Skin epidermis (tissue), 12 donors: Measurements from ENCODE around the gene STAG1.
"Not testable (repeated sequence)": the region's sequence is repeated elsewhere in the genome, so short reads cannot be mapped to it uniquely, and the experiment has no call there.

Experiments used
- H3K27ac ChIP-seq, 21 experiments: fragments of 200-600 bp; sonication (generic) in 11 of 21; one replicate each; pipeline ENCODE4 v1.5.0; 2020; ENCODE audit warnings: mild to moderate bottlenecking in 3 of 21, inconsistent platforms in 2 of 21, moderate library complexity in 2 of 21
- H3K4me3 ChIP-seq, 7 experiments: fragments of 200-600 bp; sonication (generic) in 2 of 7; one replicate each; pipeline ENCODE4 v1.5.0; 2020; ENCODE audit warnings: inconsistent platforms in 2 of 7, mild to moderate bottlenecking in 2 of 7, moderate library complexity in 1 of 7

STAG1 gene

DNA sequence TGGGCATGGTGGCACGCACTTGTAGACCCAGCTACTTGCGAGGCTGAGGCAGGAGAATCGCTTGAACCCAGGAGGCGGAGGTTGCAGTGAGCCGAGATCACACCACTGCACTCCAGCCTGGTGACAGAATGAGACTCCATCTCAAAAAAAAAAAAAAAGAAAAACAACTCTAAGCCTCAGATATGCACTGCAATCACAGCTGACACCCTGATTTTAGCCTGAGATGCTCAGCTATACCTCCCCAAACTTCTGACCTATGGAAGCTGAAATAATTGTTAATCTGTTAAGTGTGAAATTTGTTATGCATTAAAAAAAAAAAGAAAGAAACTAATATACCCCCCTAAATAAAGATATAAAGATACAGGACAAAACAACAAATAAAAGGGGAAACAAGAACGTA, 2.6 kb downstream of the STAG1 start:
- peak overlapping the region in 14 of 21 experiments; percentile 18 to 100 (median 99) for H3K27ac ChIP-seq
- H3K4me3 ChIP-seq = not testable (repeated sequence)

DNA sequence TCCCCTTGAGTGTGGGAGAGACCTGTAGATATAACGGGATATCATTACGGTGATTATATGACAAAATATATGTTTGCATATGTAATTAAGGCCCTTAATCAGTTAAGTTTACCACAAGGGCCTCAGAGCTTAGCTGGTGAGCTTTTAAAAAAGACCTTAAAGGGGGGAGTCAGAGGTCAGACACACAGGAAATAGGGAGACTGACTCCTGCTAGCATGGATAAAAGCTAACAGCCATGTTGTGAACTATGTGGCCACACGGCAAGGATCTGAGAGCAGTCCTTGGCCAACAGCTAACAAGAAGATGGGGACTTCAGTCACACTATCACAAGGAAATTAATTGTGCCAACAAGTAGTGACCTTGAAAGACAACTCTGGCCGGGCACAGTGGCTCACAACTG, 3.1 kb downstream of the STAG1 start:
- Histone ChIP-seq H3K4me3 (no peak overlapping the region), H3K27ac (peak overlapping the region in 9 of 21 experiments; percentile 13 to 100 (median 46))

DNA sequence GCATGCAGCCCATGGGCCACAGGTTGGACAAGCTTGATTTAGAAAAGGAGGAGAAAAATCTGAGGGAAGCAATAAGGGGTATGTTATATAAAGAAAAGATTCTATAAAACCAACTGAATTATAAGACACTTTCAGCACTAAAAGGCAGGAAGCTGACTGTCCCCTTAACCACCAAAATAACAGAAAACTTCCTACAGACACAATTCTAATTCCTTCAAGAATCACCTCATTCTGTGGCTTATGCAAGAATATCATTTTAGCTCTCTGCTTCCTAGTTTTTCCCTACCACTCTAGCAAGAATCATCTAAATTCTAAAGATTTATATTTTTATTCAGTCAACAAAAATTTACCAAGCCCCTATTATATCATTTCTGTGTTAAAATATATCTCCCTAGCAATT, 6.3 kb downstream of the STAG1 start:
- no peak overlapping the region for H3K4me3 ChIP-seq
- H3K27ac ChIP-seq = no peak overlapping the region

DNA sequence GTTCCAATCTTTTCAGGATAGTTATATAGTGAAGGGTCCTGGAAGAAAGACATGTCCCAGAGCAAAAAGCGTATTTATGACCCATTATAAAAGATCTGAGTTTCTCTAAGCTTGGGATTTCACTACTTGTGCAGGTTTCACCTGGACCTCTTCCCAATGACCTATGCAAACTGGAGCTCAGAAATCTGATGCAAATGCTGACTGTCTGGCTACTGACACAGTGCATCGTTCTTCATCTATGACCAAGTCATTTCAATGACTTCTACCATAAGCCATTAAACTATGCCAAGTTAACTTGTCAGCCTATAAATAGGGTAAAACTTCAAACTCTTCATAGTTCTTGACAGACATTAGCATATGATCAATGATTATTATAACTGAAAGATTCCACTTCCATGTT, 11.1 kb downstream of the STAG1 start:
- H3K27ac ChIP-seq = no peak overlapping the region
- no peak overlapping the region for H3K4me3 ChIP-seq

DNA sequence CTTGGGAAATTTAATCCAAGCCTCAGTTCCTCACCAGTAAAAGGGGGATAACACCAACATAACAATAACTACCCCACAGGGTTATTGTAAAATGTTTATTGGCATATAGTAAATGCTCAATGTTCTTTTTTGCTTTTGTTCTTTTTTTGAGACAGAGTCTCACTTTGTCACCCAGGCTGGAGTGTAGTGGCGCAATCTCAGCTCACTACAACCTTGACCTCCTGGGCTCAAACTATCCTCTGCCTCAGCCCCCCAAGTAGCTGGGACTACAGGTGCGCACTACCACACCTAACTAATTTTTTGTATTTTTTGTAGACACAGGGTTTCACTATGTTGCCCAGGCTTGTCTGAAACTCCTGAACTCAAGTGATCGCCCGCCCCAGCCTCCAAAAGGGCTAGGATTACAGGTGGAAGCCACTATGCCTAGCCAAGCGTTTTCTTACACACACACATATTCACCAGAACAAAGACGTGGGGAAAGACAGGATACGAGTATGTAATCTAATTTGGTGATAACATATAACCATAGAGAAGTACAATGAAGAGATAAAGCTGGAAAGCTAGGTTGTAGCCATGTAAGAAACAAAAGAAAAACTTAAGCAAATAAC, 11.7 kb downstream of the STAG1 start:
- H3K27ac ChIP-seq = no peak overlapping the region
- no peak overlapping the region for H3K4me3 ChIP-seq

DNA sequence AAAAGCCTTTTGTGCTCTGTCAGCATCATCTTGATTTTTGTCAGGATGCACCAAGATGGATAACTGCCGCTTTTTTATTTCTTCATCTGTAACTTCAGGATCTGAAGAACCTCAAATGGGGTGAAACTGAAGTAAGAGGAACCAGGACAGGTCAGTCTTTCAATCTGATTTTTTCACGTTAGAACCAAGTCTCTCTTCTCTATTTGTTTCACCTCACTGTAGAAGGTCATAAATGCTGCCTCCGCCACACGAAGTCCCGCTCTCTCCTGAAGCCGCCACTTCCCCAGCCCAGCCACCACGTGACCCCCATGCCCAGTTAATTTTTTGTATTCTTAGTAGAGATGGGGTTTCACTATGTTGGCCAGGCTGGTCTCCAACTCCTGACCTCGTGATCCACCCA, 15.2 kb downstream of the STAG1 start:
- not testable (repeated sequence) for H3K27ac ChIP-seq, H3K4me3 ChIP-seq

DNA sequence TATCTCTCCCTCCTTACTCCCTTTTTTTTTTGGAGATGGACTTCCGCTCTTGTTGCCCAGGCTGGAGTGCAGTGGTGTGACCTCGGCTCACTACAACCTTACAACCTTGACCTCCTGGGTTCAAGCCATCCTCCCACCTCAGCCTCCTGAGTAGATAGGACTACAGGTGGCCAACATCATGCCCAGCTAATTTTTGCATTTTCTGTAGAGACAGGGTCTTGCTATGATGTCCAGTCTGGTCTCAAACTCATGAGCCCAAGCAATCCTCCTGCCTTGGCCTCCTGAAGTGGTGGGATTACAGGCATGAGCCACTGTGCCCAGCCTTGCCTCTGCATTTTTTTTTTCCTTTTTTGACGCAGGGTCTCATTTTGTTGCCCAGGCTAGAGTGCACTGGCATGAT, 17.1 kb downstream of the STAG1 start:
- H3K27ac ChIP-seq = no peak overlapping the region
- H3K4me3 ChIP-seq = no peak overlapping the region

DNA sequence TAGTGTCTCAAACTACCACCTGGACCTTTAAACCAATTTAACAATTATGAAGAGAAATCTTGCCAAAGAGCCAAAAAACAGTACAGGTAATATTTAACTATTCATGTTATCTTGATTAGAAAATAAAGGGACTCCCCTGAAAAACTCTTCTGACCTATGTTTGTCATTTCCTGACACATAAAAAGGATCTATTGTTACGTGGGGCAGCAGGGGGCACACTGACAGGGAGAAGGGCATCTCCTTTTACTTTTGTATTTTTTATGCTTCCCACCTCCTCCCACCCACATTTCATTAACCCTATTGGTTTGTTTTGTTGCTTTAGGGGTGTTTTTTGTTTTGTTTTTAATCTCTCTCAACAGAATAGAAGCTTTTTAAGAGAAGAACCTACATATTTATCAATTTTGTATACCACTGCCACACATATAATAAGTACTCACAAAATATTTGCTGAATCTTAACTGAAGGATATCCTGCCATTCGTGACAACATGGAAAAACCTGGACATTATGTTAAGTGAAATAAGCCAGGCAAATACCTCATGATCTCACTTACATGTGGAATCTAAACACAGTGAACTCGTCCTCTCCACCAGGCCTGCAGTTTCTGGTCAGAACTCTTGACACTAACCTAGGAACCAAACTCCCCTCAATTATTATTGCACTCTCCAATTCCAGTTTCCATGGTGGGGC, 17.7 kb downstream of the STAG1 start:
- Histone ChIP-seq H3K27ac (peak overlapping the region in 1 of 21 experiments; percentile 37), H3K4me3 (no peak overlapping the region)

DNA sequence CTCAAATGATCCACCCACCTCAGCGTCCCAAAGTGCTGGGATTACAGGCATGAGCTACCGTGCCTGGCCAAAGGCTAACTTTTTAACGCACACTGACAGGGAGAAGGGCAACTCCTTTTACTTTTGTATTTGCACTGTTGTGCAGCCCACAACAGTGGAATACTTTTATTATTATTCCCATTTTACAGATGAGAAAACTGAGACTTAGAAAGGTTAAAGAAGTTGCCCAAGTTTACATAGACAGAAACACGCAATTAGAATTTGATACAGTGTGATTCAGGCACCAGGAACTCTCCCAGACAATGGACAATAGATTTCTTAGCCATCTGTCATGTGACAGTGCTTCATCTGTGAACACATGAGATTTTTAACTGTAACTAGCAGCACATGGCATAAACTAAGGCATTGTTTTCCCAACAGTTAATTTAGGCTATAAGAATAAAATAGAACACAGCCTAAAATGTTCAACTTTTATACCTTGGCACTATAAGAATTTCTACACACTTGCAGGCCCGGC, 18.8 kb downstream of the STAG1 start:
- H3K4me3 ChIP-seq = no peak overlapping the region
- H3K27ac ChIP-seq = no peak overlapping the region

DNA sequence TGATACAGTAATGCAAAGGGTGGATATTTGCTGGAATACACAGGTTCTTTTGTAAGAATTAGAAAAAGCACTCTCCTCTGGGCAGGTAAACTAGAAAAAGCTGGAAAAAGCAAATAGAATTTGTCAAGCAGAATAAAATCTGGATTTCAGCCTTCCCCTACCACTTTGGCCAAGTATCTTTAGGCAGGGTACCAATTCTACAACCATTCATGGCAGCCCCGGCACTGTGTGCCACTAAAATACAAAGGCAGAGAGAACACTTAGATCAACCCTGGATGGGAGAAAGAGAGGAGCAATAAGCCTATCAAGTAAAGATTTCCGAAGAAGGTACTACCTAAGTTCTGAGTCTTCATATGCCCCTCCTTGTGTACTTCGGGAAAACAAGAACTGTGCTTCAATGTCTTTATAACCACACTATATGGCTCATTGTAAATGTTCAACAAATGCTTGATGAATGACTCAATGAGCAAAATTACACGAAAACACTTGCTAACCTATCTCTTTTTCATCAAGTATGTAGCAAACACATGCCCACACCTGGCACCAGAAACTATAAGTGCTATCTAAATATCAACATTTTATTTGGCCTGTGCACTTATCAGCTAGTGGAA, 20.8 kb downstream of the STAG1 start:
- no peak overlapping the region for H3K27ac ChIP-seq

DNA sequence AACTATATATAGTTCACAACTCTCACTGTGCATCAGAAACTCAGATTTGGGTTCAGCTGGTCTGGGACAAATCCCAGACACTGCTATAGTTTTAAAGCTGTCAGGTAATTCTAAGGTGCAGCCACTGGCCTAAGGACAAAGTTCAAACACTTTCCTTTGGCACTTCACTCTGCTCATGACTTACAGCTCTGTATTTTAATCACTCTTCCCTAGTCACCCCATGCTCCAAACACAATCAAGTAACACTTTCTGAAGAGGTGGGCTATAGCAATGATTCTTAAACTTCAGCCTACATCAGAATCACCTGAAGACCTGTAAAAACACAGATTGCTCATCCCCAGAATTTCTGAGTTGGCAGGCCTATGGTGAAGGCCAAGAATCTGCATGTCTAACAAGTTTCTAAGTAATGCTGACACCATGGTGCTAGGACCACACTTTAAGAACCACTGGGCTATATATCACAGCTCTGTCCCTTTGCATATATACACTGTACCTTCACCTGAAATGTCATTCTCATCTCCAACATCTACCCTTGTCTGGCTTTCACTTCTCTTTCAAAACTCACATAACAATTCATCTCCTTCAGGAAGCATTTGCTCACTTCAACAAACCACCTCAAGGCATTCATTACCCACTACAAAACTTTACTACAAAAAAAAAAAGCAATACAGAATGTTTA, 21.4 kb downstream of the STAG1 start:
- peak overlapping the region in 1 of 21 experiments; percentile 25 for H3K27ac ChIP-seq
- no peak overlapping the region for H3K4me3 ChIP-seq

More for the DNA sequence above, 20.8 kb downstream of the STAG1 start:
- no peak overlapping the region for H3K4me3 ChIP-seq

DNA sequence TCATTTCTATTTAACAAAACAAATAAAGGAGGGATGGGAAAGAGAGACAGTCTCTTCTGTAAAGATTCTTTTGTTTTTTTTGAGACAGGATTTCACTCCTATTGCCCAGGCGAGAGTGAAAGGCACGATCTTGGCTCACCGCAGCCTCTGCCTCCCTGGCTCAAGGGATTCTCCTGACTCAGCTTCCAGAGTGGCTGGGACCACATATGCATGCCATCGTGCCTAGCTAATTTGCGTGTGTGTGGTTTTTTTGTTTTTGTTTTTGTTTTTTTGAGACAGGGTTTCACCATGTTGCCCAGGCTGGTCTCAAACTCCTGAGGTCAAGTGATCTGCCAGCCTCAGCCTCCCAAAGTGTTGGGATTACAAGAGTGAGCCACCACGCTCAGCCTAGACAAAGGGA, 23.3 kb downstream of the STAG1 start:
- Histone ChIP-seq H3K27ac (peak overlapping the region in 7 of 21 experiments; percentile 2 to 62 (median 29)), H3K4me3 (no peak overlapping the region)

DNA sequence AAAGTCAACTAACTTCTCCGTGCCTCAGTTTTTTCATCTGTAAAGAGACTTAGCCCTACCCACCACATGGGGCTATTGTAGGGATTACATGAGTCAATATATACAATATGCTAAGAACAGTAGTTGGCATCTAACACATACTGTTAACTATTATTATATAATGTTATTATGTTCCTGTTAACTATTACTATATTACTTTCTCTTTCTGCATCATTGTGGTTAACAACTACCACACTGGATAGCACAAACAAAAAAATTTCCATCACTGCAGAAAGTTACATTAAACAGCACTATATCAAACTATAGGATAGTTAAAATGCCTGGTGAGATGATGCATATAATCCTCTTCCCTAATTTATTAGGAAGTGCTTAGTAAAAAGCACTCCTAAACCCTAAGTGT, 23.7 kb downstream of the STAG1 start:
- Histone ChIP-seq H3K4me3 (no peak overlapping the region), H3K27ac (peak overlapping the region in 7 of 21 experiments; percentile 2 to 62 (median 29))

DNA sequence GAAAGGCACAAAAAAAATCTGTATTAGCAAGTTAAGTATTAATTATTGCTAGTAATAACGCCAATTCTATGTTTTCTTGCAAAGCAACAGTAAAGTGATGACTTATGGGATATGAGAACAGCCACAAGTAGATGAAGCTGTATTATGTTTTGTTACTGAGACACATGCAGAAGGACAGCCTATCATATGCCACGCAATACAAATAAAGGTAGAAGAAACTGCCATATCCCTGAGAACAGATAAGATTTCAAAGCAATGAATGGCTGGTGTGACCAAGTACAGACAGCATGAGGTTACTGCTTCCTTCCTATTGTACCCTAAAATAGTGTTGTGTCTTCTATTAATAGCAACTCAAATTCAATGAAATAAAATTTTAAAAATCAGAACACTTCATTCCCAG, 26.7 kb downstream of the STAG1 start:
- H3K4me3 ChIP-seq = no peak overlapping the region
- H3K27ac ChIP-seq = no peak overlapping the region

DNA sequence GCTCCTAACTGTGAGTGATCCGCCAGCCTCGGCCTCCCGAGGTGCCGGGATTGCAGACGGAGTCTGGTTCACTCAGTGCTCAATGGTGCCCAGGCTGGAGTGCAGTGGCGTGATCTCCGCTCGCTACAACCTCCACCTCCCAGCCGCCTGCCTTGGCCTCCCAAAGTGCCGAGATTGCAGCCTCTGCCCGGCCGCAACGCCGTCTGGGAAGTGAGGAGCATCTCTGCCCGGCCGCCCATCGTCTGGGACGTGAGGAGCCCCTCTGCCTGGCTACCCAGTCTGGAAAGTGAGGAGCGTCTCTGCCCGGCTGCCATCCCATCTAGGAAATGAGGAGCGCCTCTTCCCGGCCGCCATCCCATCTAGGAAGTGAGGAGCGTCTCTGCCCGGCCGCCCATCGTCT, 29.3 kb downstream of the STAG1 start:
- not testable (repeated sequence) for H3K27ac ChIP-seq, H3K4me3 ChIP-seq

DNA sequence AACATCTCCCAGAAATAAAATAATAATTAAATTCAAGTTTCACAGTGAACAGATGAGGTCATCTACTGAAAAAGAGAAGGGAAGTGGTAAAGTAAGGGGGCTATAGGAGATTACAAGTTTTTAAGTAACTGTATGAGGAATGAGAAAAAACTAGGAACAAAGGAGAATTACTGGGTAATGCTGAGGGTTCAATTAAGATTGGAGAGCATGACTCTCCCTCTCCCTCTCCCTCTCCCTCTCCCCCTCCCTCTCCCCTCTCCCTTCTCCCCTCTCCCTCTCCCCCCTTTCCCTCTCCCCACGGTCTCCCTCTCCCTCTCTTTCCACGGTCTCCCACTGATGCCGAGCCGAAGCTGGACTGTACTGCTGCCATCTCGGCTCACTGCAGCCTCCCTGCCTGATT, 29.8 kb downstream of the STAG1 start:
- not testable (repeated sequence) for H3K27ac ChIP-seq, H3K4me3 ChIP-seq

DNA sequence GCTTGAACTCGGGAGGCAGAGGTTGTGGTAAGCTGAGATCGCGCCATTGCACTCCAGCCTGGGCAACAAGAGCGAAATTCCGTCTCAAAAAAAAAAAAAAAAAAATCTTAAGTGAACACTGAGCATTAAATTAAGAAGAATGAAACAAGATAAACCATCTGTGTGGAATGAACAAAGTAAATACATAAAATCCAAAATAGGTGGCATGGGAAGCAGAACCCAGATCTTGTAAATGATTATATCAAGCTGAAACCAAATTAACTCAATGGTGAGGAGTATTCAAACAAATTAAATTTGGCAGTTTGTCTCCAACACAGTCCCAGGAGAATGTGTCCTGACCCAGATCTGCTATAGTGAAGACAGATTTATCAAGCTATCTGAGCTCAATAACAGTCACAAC, 32.1 kb downstream of the STAG1 start:
- H3K4me3 ChIP-seq = no peak overlapping the region
- H3K27ac ChIP-seq = no peak overlapping the region

DNA sequence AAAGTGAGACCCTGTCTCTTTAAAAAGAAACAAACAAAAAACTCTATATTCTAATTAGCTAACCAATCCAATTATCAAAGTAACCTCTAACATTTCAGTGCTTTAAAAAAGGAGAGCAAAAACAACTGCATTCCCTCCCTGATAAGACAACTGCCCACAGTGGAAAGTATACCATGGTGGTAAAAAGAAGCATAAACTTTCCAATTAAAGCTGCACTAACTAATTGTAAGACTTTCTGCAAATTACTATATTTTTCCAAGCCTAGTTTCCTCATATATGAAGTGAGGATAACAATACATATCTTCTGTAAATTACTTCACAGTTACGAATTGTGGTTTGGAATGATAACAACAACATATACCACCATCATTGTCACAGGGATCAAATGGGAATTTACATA, 35.5 kb downstream of the STAG1 start:
- H3K4me3 ChIP-seq = no peak overlapping the region
- no peak overlapping the region for H3K27ac ChIP-seq

DNA sequence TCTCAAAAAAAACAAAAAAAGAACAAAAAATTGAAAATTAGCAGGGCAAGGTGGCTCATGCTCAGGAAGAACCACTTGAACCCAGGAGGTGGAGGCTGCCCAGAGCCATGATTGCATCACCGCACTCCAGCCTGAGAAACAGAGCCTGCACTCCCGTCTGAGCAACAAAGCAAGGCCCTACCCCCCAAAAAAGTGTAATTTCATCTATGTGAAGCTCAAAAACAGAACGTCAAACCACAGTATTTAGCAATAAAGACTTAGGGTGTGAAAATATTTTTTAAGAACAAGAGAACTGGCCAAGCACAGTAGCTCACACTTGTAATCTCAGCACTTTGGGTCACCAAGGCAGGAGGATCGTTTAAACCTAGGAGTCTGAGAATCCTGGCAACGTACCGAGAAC, 38.2 kb downstream of the STAG1 start:
- Histone ChIP-seq H3K27ac (no peak overlapping the region), H3K4me3 (no peak overlapping the region)

DNA sequence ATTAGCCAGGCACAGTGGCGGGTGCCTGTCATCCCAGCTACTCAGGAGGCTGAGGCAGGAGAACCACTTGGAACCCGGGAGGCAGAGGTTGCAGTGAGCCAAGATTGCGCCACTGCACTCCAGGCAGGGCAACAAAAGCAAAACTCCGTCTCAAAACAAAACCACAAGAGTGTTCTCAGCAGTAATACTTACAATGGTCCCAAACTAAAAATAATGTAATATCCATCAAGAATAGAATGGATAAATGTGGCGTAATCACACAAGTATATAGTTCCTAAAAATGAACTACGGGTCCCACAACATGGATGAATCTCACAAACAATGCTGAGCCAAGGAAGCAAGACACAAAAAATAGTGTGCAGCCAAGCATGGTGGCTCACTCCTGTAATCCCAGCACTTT, 39.2 kb downstream of the STAG1 start:
- Histone ChIP-seq H3K4me3 (no peak overlapping the region), H3K27ac (no peak overlapping the region)

DNA sequence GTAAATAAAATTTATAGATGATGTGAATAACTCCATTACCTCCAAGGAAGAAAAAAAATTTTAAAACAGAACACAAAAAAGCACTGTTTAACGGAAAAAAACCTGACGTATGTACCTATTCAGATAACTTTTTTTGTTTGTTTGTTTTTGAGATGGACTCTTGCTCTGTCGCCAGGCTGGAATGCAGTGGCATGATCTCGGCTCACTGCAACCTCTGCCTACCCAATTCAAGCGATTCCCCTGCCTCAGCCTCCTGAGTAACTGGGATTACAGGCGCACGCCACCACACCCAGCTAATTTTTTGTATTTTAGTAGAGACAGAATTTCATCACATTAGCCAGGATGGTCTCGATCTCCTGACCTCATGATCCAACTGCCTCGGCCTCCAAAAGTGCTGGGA, 40.3 kb downstream of the STAG1 start:
- H3K27ac ChIP-seq, H3K4me3 ChIP-seq: not testable (repeated sequence)
